Dermis blood vessel endothelial cell (primary cell): ENCODE measurements around the gene PIH1D1. TPM values are rescaled to one million over a fixed set of nuclear protein-coding genes. Genes with fewer than 3 reads are reported as not detected.

Source experiments
- DNase-seq: peaks from one replicate; pipeline ENCODE4 v3.0.0; 2010
- total RNA-seq: library from RNA; depleted of rRNA; stranded (reverse); fragments of >200 nt; gene quantifications from 2 replicates; pipeline ENCODE4 v1.2.3, GENCODE V29; 2014

The PIH1D1 gene
- total RNA-seq, result 143 and 169 TPM in 2 replicates

DNA sequence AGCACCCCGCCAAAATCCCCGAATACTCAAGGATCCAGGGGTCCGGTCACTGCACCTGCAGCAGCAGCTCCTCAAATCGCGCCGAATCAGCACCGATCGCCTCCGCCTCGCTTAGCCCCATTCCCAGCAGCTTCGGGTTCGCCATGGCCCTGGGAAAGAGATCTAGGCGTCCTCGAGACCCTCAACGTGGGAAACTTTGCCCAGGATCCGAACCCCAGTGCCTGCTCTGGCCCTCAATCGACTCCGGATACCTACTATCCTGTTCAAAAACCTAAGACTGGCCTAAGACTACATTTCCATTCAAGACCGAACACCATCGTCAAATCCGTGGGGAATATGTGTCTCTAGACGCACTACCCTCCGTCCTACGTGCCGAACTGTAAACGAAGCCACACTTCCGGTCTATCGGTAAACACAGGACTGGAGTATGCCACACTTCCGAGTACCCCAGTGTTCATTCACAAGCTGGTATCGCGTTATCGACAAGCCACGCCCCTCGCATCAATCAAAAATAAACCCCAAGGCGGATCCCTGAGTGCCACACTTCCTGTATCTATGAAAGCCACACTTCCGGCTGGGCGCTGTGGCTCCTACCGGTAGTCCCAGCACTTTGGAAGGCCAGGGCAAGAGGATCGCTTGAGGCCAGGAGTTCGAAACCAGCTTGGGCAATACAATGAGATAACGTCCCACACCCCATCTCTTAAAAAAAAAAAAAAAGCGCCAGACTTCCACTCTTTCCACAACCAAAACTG is at the start of gene PIH1D1:
PIH1D1 (minus strand) TSS at position 385 of the 752 bp plus-strand sequence; CDS start at position 145, 240 bp downstream.
- DNase-seq, result peak; percentile 100

- no peak for DNase-seq
These were observed 47.5 kb upstream of the PIH1D1 start for GRCh38 chr19:49499030-49499670.

- no peak for DNase-seq
These were observed 46.9 kb upstream of the PIH1D1 start for GRCh38 chr19:49498475-49498874.

DNA sequence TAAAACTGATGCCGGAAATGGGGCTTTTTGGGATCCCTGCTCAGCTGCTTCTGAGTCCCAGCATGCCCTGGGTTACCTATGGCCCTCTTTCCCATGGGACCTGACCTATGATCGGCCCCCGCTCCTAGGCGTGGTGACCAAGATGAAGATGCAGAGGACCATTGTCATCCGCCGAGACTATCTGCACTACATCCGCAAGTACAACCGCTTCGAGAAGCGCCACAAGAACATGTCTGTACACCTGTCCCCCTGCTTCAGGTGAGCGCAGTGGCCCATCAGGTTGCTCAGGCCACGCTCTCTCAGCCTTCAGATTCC is 46.1 kb upstream of the PIH1D1 start:
- no peak for DNase-seq

- DNase-seq, result peak; percentile 73
These were observed 45.6 kb upstream of the PIH1D1 start for GRCh38 chr19:49497047-49497788.

DNA sequence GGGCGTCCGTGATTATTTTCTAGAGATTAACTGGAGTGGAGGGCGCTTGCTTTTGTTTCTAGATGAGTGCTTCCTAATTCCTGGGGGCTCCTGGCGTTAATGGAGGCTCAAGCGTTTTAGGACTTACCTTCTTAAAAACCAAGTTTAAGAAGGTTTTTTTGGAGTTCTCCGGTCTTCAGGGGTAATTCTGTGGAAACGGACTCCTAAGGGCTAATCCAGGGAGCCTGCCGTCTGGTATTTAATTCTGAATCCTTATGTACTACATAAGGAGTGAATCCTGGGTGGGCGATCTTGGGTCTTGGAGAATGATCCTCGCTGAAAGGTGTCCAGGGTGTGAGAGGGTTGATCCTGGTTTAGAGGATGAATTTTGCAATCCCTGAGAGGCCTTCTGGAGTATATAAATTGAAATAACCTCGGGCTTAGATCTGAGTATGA is 45.0 kb upstream of the PIH1D1 start:
- no peak for DNase-seq

DNA sequence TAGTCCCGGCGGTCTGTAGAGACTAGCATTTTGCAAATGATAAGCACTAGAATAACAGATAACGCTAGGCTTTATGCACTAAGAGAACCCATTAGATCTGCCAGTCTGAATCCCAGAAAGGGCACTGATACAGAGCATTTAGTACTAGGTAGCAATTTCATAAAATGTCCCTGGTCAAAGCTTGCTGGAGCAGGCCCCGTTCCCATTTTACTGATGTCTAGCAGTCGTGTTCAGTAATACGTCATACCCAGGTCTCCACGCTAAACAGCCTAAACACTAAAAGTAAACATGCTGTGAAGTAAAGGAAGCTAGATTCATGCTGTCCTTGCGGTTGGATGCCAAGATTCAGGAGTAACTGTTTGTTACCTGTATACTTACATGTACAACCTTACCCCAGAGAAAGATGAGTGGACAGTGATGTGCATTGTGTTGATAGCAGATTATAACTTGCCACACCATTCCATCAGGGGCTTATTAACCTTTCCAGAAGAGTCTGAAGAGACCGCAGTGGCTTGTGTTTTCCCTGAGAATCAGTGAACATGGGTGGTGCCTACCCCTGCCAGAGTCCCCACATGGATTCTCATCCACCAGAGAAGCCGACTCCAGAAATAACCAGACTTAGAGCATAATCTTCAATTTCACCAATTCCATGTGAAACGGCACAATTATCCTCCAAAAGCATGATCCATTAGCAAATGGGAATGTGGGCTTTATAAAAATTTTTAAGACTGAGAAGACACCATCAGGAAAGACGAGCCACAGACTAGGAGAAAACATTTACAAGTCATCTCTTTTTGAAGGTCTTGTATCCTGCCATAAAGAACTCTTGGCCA is 41.2 kb upstream of the PIH1D1 start:
- no peak for DNase-seq

DNA sequence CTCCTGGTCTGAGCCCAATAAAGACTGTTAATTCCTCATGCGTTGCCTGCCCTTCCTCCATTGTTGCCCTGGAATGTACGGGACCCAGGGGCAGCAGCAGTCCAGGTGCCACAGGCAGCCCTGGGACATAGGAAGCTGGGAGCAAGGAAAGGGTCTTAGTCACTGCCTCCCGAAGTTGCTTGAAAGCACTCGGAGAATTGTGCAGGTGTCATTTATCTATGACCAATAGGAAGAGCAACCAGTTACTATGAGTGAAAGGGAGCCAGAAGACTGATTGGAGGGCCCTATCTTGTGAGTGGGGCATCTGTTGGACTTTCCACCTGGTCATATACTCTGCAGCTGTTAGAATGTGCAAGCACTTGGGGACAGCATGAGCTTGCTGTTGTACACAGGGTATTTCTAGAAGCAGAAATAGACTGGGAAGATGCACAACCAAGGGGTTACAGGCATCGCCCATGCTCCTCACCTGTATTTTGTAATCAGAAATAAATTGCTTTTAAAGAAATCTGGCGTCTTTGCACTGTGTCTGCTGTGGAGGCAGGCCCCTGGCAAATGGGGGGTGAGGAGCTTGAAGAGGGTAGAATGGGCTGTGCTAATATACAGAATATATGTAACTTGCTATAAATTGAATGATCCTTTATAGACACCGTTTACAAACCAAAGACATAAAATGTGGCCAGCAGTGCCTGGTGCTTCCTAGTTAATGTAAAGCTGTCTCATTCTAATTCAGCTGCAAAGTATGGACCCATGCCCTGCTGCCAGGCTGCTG is 40.4 kb upstream of the PIH1D1 start:
- DNase-seq, result no peak

DNA sequence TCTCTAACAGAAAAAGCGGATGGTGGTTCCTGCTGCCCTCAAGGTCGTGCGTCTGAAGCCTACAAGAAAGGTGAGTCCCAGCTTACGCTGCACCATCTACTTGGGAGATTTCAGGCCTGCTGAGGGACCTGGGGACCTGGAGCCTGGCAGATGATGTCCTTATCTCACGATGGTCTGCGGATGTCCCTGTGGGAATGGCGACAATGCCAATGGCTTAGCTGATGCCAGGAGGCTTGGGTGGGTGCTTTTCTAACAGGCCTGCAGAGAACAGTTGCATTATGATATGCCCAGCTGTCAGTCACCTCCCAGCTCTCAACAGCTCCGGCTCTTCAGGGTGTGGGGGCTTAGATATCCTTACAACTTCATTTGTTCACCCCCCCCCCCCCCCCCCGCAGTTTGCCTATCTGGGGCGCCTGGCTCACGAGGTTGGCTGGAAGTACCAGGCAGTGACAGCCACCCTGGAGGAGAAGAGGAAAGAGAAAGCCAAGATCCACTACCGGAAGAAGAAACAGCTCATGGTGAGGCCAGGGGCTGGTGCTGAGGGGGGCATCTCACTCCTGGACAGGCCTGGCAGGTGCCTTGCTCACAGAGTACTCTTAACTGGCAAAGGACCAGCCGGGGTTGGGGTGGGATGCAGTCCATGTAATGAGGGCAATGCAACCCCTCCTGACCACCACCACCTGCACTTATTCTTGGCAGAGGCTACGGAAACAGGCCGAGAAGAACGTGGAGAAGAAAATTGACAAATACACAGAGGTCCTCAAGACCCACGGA is 39.6 kb upstream of the PIH1D1 start:
- no peak for DNase-seq

DNA sequence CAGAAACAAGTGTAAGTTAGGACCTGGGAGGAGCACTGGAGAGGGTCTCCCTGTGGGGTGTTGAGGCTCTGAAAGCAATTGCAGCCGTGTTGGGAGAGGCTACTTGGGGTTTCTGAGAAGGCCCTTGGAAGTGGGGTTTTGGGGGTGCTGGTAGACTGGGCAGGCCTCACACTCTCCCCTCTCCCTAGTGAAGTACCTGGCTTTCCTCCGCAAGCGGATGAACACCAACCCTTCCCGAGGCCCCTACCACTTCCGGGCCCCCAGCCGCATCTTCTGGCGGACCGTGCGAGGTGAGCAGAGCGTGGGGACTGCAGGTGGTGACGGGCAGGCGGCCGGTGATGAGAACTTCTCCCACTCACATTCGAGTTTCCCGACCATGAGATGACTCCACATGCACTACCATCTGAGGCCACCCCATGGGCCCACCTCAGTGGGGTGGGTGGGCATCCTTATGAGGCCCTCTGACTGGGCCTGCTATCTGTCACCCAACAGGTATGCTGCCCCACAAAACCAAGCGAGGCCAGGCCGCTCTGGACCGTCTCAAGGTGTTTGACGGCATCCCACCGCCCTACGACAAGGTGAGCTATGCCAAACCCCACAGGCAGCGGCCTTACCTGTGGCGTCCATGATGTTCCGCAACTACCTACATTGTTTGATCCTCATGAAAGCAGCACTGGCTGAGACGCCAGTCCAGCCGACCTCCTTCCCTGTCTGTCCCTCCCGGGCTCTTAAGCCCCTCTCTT is 38.8 kb upstream of the PIH1D1 start:
- no peak for DNase-seq

GRCh38 chr19:49489601-49490167 is 38.1 kb upstream of the PIH1D1 start:
- no peak for DNase-seq

DNA sequence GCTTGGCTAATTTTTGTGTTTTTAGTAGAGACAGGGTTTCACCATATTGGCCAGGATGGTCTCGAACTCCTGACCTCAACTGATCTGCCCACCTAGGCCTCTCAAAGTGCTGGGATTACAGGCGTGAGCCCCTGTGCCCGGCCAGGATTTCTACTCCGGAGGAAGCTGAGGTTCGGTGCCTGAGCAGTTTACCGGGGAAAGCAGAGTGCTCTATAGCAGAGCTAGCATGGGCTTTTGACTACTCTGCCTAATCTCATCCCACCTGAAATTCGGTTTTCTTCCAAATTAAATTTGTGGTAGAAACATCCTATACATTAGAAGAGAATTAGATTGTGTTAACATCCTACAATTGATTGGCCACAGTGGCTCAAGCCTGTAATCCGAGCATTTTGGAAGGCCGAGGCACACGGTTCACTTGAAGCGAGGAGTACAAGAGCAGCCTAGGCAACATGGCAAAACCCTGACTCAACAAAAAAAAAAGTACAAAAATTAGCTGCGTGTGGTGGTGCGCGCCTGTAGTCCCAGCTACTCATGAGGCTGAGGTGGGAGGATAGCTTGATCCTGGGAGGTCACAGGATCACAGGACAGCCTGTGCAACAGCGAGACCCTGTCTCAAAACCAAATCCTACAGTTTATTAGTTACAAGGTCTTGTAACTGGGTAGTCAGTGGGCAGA is 37.4 kb upstream of the PIH1D1 start:
- DNase-seq, result no peak

- DNase-seq, result peak; percentile 67
These were observed 36.6 kb upstream of the PIH1D1 start for GRCh38 chr19:49488046-49488862.

- peak; percentile 100 for DNase-seq
These were observed 35.8 kb upstream of the PIH1D1 start, which contains the start of gene RPL13A for GRCh38 chr19:49487277-49488045. RPL13A (plus strand) TSS chr19:49487608; CDS start chr19:49487630, 22 bp downstream.

DNA sequence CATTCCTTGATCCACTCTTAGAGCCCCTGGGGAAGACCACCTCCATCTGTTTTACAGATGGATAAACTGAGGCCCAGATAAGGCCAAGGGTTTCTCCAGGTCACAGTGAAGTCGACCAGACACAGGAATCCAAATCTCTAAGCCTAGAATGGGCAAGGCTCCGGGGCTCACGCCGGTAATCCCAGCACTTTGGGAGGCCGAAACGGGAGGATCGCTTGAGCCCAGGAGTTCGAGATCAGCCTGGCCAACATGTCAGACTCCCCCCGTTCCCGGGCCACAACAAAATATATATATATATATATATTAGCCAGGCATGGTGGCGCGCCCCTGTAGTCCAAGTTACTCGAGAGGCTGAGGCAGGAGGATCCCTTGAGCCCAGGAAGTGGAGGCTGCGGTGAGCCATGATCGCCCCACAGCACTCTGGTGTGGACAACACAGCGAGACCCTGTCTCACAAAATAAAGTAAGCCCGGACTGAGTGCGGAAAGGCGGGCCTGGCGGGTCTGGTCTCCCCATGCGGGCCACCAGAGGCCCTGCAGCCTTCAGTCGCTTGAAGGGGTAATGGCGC is 35.2 kb upstream of the PIH1D1 start:
- no peak for DNase-seq

DNA sequence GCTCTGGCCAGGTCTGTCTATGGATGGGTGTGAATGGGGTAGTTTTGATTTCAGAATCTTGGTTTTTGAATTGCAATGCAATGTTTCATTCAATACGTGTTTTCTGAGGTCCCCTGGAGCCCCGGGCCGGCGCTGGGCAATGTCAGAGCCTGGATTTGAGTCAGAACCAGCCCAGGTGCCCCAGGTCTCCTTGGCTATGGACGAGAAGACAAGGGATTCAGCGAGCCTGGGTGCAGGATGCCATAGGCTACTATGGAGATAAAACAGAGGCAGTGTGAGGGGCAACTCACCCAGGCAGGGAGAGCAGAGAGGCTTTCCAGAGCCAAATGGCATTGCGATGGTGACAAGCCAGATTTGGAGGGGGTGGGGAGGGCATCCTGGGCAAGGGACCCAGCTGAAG is 34.6 kb upstream of the PIH1D1 start:
- no peak for DNase-seq

- no peak for DNase-seq
These were observed 29.5 kb upstream of the PIH1D1 start for GRCh38 chr19:49481020-49481683.
